ENCODE results near the gene SLITRK4.

The SLITRK4 gene

GRCh38 chrX:143635915-143636314, at the start of gene SLITRK4:
TSS of gene SLITRK4 (minus strand) at chrX:143636101. CDS start at chrX:143631108, 4,993 bp downstream.
- no peak for DNase-seq

GRCh38 chrX:143683486-143683885, 47.6 kb upstream of the SLITRK4 start:
- no peak for DNase-seq

GRCh38 chrX:143674926-143675325, 39.0 kb upstream of the SLITRK4 start:
- DNase-seq: no peak

- no peak for DNase-seq
Measured at GRCh38 chrX:143669395-143669794, 33.5 kb upstream of the SLITRK4 start.

- DNase-seq: no peak
Measured at GRCh38 chrX:143664302-143664701, 28.4 kb upstream of the SLITRK4 start.

- no peak for DNase-seq
Measured at GRCh38 chrX:143663755-143664154, 27.9 kb upstream of the SLITRK4 start.

GRCh38 chrX:143661286-143661685, 25.4 kb upstream of the SLITRK4 start:
- DNase-seq: no peak

- DNase-seq: no peak
Measured at GRCh38 chrX:143648705-143649104, 12.8 kb upstream of the SLITRK4 start.

GRCh38 chrX:143642426-143642825, 6.5 kb upstream of the SLITRK4 start:
- no peak for DNase-seq

- DNase-seq: no peak
Measured at GRCh38 chrX:143636831-143637230, 930 bp upstream of the SLITRK4 start.

GRCh38 chrX:143634663-143635455, 1.0 kb downstream of the SLITRK4 start:
- no peak for DNase-seq

- DNase-seq: no peak
Measured at GRCh38 chrX:143634309-143634662, 1.6 kb downstream of the SLITRK4 start.

GRCh38 chrX:143633461-143634308, 2.2 kb downstream of the SLITRK4 start:
- no peak for DNase-seq

- no peak for DNase-seq
Measured at GRCh38 chrX:143632625-143633410, 3.1 kb downstream of the SLITRK4 start.

- DNase-seq: no peak
Measured at GRCh38 chrX:143623657-143624056, 12.2 kb downstream of the SLITRK4 start.

- no peak for DNase-seq
Measured at GRCh38 chrX:143621276-143621675, 14.6 kb downstream of the SLITRK4 start.

- no peak for DNase-seq
Measured at GRCh38 chrX:143615851-143616250, 20.1 kb downstream of the SLITRK4 start.

GRCh38 chrX:143601809-143602208, 34.1 kb downstream of the SLITRK4 start:
- DNase-seq: no peak

- no peak for DNase-seq
Measured at GRCh38 chrX:143581240-143581639, 54.7 kb downstream of the SLITRK4 start.

- no peak for DNase-seq
Measured at GRCh38 chrX:143580266-143580665, 55.6 kb downstream of the SLITRK4 start.
